Stimulated activated naive CD4-positive, alpha-beta T cell treated with Interleukin-2 at 50 U/mL for 16 hours (primary cell): ENCODE results near the gene EXOC4.
"Not testable (repeated sequence)": the region's sequence is repeated elsewhere in the genome, so short reads cannot be mapped to it uniquely, and the experiment has no call there.

Experiments
- DNase-seq: peaks from one replicate; lab custom pipeline; 2025; lab: John Stamatoyannopoulos, UW

EXOC4 gene

DNA sequence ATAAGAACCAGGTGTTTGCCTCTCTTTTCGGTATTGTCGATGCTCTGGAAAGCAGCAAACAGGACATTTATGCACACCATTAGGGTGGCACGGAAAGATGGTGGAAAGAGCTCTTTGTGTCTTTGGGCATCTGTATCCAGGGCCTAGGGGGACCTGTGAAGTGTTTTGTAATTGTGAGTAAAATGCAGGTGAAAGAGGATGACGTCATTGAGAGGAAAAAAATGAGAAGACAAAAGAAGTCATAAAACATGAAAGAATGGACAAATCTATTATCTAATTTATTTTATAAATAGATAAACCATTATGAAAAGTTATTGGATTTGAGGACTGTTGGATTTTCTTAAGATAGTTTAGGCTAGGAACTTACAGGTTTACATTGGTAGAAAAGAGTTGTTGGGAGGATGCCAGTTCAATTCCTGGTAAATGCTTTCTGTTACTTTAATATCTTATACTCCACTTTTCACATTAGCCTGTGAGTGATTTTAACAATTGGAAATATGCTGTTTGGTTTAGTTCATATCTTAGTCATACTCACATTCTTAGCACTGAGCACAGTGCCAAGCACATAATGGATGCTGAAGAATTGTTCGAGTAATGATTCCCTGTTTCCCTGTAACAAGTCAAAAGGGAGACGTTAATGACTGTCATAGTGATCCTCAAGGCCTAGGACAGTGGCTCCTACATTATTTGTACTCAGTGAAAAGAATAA is 62.6 kb downstream of the EXOC4 start:
- no peak for DNase-seq

DNA sequence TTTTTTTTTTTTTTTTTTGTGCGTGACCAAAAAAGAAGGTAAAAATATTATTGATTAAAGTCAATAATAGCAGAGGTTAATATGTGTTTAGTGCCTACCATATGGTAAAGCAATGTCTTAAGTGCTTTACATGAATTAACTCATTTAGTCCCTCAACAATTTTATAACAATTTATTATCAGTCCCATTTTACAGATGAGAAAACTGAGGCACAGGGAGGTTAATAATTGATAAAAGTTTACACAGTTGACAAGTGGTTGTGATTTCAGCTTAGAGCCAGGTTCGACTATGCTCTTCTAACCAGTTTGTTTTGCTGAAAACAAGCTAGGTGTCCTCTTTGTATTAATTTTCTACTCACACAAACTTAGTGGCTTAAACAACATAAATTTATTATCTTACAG is 67.0 kb downstream of the EXOC4 start:
- DNase-seq, result no peak

DNA sequence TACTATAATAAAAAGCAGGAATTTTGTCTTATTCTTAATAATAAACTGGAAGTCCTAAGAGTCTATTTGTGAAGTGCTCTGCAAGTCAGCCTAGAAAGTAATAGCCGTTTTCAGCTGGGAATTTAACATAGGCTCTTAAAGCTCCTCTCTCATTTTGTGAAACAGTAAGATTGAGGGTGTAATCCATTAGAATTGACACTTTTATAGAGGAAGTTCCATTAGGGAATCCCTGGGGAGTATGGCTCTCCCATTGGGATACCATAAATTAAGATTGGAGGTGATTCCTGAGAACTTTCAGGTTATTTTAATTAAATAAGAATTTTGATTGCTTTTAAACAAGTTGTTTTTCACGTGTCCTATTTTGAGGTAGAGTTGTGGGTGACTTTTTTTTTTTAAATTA is 68.0 kb downstream of the EXOC4 start:
- DNase-seq, result no peak

DNA sequence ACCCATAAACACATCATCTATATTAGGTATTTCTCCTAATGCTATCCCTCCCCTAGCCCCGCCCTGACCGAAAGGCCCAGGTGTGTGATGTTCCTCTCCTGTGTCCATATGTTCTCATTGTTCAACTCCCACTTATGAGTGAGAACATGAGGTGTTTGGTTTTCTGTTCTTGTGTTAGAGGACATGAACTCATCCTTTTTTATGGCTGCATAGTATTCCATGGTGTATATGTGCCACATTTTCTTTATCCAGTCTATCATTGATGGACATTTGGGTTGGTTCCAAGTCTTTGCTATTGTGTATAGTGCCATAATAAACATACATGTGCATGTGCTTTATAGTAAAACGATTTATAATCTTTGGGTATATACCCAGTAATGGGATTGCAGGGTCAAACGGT is 68.5 kb downstream of the EXOC4 start:
- DNase-seq, result not testable (repeated sequence)

DNA sequence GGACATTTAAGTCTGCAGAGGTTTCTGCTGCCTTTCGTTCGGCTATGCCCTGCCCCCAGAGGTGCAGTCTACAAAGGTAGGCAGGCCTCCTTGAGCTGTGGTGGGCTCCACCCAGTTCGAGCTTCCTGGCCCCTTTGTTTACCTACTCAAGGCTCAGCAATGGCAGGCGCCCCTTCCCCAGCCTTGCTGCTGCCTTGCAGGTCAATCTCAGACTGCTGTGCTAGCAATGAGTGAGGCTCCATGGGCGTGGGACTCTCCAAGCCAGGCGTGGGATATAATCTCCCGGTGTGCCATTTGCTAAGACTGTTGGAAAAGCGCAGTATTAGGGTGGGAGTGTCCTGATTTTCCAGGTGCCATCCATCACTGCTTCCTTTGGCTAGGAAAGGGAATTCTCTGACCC is 73.9 kb downstream of the EXOC4 start:
- not testable (repeated sequence) for DNase-seq

DNA sequence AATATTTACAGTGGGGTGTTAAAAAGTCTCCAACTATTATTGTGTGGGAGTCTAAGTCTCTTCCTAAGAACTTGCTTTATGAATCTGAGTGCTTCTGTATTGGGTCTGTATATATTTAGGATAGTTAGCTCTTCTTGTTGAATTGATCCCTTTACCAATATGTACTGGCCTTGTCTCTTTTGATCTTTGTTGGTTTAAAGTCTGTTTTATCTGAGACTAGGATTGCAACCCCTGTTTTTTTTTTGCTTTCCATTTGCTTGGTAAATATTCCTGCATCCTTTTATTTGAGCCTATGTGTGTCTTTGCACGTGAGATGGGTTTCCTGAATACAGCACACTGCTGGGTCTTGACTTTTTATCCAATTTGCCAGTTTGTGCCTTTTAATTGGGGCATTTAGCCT is 75.1 kb downstream of the EXOC4 start:
- DNase-seq, result not testable (repeated sequence)

DNA sequence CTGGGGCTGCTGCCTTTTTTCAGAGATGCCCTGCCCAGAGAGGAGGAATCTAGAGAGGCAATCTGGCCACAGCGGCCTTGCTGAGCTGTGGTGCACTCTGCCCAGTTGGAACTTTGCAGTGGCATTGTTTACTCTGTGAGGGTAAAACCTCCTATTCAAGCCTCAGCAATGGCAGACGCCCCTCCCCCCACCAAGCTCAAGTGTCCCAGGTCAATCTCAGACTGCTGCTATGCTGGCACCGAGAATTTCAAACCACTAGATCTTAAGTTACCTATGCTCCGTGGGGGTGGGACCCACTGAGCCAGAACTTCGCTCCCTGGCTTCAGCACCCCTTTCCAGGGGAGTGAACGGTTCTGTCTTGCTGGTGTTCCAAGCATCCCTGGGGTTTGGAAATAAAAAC is 77.2 kb downstream of the EXOC4 start:
- DNase-seq, result no peak

DNA sequence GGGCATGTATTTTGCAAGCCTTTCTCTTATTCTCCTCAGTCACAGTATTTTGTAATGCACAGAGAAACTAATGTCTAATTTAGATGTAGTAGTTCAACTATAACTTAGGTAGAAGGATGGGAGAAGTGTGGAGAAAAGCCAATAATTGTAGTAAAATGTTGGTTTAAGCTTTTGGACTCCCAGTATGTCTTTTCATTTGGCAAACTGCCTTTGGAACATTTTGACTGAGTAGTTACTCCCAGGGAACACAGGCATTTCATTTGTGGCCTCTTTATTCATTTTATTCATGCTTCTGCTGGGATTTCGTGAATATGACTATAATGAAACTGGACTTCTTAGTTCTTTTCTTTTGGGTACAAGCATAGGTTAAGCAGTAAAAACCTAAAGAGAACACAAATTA is 79.0 kb downstream of the EXOC4 start:
- no peak for DNase-seq

DNA sequence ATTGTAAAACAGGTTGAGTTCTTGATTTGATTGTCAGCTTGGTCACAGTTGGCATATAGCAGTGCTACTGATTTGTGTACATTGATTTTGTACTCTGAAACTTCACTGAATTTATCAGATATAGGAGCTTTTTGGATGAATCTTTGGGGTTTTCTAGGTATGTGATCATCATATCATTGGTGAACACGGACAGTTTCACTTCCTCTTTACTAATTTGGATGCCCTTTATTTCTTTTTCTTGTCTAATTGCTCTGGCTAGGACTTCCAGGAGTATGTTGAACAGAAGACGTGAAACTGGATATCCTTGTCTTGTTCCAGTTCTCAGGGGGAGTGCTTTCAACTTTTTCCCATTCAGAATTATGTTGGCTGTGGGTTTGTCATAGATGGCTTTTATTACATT is 86.9 kb downstream of the EXOC4 start:
- no peak for DNase-seq

DNA sequence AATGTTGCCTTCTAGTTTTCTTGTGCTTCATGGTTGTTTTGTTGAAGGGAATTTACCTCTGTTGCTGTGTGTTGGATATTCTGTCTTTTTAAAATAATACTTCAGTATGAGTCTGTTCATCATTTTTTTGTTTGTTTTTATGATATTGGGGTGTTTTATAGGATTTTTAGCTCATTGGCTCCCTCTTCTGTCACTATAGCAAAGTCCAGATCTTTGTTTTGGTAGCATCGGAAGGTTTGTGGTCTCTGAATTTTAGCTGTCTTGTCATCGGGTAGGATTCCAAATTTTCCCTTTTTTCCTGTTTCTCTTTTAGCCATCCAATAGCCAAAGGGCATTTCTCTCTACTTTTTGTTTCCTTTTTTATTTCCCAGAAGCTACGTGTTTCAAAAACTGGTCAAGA is 91.4 kb downstream of the EXOC4 start:
- no peak for DNase-seq

DNA sequence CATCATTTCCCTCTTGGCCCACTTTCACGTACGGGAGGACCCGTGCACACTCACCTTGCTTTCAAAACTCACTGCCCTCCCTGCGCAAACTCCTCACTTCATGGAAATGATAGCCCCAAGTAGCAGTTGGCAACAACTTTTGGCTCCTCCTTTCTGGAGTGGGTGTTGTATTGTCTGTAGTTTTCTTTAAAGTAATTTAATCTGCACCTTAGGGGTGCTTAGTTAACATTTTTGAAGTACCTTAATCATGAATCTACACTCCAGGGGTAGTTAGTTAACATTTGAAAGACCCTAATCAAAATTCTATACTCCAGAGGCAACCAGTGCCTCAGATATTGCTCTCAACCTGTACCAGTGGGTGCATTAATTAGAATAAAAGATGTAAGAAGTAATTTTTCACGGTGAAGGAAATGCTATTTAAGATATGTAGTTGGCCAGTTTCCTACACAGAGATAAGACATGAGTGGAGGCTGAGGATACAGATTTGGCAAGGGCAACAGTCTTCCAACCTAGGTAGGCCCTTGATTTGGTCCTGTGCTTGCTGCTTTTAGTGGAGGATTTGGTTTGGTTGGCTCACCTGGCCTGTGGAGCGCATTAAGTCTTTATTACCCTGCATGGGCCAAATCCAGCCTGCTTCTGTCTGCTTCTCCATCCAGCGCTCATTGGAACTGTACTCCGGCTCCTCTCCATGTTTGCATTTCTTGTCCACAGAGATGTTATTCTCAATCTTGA is 93.0 kb downstream of the EXOC4 start:
- no peak for DNase-seq

DNA sequence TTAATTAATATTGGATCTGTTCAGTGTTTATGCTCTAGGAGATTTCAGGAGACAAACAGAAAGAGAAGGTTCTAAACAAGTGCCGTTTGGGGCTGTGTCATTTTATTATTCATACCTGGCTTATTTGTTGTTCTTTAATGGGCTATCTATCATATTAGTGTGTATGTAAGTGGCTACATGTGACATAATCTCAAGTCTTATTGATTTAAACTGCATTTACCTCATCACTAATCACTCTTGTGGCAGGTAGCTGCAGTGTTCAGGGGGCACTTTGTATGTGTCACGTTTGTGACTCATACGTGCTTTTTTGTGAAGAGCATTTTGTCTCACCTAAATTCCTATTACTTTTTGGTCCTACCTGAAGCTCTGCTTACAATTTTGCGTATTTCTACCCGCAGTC is 95.4 kb downstream of the EXOC4 start:
- DNase-seq, result no peak

DNA sequence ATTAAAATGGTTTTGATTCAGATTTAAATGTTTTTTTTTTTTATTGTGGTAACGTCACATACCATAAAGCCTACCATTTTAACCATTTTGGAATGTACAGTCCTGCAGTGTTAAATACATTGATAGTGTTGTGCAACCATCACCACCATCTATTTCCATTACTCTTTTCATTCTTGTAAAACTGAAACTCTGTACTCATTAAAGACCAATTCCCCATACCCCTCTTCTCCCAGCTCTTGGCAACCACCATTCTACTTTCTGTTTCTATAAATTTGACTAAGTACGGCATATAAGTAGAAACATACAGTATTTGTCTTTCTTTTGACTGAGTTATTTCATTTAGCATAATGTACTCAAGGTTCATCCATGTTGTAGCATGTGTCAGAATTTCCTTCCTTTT is 96.2 kb downstream of the EXOC4 start:
- DNase-seq, result no peak

DNA sequence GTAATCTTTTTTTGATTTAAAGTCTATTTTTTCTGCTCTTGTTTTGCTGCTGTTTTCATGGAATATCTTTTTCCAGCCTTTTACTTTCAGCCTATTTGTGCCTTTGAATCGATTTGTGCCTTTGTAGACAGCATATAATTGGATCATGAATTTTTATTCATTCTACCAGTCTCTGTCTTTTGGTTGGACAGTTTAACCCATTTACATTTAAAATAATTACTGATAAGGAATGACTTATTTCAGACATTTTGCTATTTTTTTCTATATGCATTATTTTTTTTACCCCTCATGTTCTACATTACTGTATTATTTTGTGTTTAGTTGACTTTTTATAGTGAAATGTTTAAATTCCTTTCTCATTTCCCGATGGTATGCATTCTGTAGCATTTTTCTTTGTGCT is 99.6 kb downstream of the EXOC4 start:
- no peak for DNase-seq

DNA sequence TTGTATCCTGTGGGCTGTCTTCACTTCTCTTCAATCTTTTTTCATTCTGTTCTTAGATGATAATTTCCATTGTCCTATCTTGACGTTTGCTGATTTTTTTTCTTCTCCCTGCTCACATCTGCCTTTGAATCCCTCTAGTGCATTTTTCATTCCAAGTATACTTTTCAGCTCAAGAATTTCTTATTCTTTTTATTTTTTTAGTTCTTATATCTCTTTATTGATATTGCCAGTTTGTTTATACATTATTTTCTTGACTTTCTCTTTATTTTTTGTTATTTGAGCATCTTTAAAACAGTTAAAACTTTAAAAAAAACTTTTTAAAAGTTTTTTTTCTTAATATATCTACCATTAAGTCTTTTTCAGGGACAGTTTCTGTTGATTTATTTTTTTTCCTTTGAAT is 100.9 kb downstream of the EXOC4 start:
- no peak for DNase-seq

DNA sequence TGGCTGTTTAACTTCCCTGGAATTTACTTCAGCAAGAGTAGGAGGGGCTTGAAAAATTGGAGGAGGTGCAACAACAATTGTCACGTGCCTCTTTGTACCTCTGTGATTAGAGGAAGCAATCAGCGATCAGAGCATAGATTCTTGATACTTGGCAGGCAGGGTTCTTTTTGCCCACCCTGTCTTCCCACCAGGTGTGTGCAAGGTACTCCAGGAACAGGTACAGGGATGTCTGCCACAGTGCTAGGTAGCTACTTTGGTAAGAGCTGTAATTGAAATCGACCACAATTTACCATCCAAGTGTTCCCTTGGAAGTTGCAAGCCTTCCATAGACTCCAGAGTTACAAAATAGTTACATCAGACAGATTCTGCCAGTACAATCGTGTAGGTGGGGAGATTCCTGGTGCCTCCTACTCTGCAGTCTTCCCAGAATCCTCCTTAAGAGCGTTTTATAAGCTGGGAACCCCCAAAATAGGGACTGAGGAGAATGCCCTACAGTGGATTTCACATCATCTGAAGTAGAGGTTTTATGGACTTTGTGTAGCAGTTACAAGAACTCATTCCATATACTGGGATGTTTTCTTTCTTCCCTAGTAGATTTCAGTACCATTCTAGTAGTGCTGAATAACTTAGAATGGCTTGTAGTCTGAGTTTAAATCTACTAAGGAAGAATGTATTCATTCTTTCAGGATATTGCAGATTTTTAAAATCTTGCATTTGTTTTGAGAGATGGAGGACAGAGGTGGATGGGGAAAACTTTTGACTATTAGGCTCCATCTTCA is 101.9 kb downstream of the EXOC4 start:
- no peak for DNase-seq

DNA sequence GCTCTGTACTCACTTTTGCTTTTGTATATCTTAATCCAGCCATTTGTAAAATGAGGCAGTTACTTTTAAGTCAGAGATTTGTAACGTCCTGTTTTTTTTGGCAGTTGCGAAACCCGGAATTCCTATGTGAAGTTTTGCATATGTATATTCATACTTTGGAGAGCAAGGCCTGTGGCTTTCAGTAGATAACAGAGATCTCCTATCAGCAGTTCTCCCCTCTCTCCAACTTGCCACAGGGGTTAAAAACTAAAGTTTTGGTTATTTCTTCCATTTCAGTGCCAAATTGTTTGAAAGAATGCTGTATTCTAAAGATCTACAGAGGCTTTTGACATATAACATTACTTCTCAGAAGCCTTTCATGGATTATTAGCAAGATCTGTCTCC is 102.4 kb downstream of the EXOC4 start:
- DNase-seq, result no peak

DNA sequence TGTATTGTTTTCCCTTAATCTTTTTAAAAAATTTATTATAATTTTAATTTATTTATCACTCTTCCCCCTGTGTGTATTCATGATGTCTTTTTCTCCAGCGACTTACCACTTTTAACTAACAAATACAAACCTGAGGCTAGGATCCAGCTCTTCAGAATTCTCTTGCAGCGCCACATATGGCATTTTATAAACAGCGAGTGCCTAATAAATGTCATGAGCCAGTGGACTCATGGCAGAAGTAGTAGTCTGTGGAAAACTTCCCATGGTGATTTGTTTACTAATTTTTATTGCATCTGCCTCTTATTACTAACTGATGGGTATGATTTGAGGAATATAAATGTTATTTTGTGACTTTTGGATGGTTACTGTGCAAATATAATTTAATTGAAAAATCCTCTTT is 102.9 kb downstream of the EXOC4 start:
- DNase-seq, result no peak

DNA sequence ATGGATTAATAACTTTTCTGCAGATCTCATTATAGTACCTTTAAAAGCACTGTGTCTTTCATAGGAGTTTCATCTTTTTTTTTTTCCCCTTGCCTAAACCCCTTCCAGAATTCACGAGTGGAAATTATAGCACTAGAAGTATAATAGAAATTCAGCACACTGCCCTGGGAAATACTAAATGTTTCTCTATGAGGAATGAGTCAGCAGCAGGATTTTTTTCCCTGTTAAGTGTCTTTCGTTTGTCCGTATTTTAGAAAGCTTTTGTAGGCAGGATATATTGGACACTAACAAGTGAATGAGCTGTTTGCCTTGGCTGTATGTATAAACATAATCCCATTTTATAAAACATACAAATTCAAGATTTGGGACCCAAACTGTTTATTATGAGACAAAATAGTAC is 105.8 kb downstream of the EXOC4 start:
- DNase-seq, result no peak

DNA sequence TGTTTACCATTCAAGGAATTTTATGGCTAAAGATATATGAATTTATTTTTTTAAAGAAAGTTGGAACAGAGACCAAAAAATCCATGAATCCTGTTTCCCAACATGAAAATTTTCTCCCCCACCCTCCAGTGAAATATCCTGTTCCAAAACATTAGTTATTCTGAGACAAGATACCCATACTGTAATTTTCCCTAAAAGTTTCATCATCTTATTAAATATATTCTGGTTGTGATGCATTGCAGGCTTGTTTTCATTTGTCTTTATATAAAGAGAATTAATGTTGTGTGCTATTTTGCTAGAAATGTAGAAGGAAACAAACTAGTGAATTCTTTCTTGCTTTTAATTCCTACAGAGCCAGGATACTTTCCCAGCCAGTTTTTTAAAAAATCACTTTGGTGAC is 106.6 kb downstream of the EXOC4 start:
- no peak for DNase-seq

DNA sequence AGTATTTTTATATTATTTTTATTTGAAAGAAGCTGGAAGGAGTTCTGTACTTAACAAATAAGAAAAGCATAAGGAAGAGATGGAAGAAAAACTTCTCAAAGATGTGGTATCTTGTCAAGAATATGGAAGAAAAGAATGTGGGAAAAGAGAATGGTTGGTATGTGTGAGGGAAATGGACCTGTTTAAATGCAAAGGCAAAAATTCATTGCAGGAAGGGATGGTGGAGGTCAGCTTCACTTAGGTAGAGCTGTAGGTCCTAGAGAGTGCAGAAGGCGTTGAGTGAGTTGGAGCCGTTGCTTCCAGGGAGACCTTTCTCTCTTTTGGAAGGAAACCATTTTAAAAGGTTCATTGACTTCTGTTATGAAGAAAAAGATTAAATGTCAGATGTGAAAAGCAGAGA is 107.3 kb downstream of the EXOC4 start:
- DNase-seq, result no peak

DNA sequence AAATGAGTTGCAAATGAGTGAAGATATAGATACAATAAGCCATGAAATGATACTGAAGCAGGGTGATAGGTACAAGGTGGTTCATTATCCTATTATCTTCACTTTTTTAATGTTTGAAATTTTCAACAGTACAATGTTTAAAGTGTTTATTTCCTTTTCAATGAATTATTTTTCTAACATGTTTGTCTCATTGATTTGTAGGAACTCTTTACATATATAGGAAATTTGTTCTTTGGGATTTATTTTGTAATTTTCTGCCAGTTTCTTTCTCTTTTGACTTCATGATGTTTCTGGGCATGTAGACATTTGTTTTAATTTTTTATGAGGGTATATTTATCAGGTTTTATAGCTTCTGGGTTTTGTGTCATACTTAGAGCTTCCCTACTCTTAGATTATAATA is 108.9 kb downstream of the EXOC4 start:
- DNase-seq, result no peak
